WI38 (cell line): ENCODE measurements around the gene KCTD12.
A peak's percentile ranks its signal among the peaks of the same experiment; 100 is the strongest.
"Not testable (repeated sequence)": the region's sequence is repeated elsewhere in the genome, so short reads cannot be mapped to it uniquely, and the experiment has no call there.

Experiments used
- H3K4me3 ChIP-seq: 2 replicates; pipeline ENCODE4 v1.5.1; 2011; ENCODE audit warnings: low read depth, mild to moderate bottlenecking, control low read depth, low read length
- CTCF ChIP-seq: IDR thresholded peaks from 2 replicates; pipeline ENCODE4 v1.5.1; 2012; ENCODE audit warnings: low read depth, mild to moderate bottlenecking, control low read depth, low read length

Gene KCTD12

GRCh38 chr13:76903544-76904162, 17.4 kb upstream of the KCTD12 start:
- peak; percentile 99 for TF ChIP-seq CTCF
- H3K4me3 ChIP-seq = no peak overlapping the region

- H3K4me3 ChIP-seq = not testable (repeated sequence)
These were observed 12.9 kb upstream of the KCTD12 start for GRCh38 chr13:76899066-76899465.

- H3K4me3 ChIP-seq = not testable (repeated sequence)
These were observed 11.0 kb upstream of the KCTD12 start for GRCh38 chr13:76897171-76897570.

GRCh38 chr13:76894401-76895110, 8.4 kb upstream of the KCTD12 start:
- H3K4me3 ChIP-seq = no peak overlapping the region
- TF ChIP-seq CTCF = no peak

- TF ChIP-seq CTCF = no peak
- H3K4me3 ChIP-seq = no peak overlapping the region
These were observed 6.3 kb upstream of the KCTD12 start for GRCh38 chr13:76892488-76892887.

GRCh38 chr13:76890021-76890420, 3.8 kb upstream of the KCTD12 start:
- H3K4me3 ChIP-seq = no peak overlapping the region
- no peak for TF ChIP-seq CTCF

GRCh38 chr13:76889254-76889653, 3.0 kb upstream of the KCTD12 start:
- H3K4me3 ChIP-seq = no peak overlapping the region
- TF ChIP-seq CTCF = no peak

- no peak for TF ChIP-seq CTCF
- H3K4me3 ChIP-seq = no peak overlapping the region
These were observed 2.2 kb upstream of the KCTD12 start for GRCh38 chr13:76888421-76888820.
